Subcutaneous abdominal adipose tissue (tissue), 5 donors: ENCODE measurements around the gene PTPRA.

Source experiments
- H3K27ac ChIP-seq: one replicate; pipeline ENCODE4 v1.7.0; 2013; ENCODE audit warnings: low read depth, mild to moderate bottlenecking, inconsistent platforms, low read length, moderate library complexity
- H3K27me3 ChIP-seq, 5 donors: one replicate each; pipeline ENCODE4 v1.7.0; 2013; ENCODE audit warnings: low read length in 5 of 5, inconsistent platforms in 1 of 5; ENCODE audit not compliant: control insufficient read depth in 5 of 5, insufficient read depth in 4 of 5
- H3K36me3 ChIP-seq, 5 donors: one replicate each; pipeline ENCODE4 v1.7.0; 2013; ENCODE audit warnings: low read length in 5 of 5; ENCODE audit not compliant: control insufficient read depth in 5 of 5, insufficient read depth in 5 of 5
- H3K4me1 ChIP-seq, 5 donors: one replicate each; pipeline ENCODE4 v1.7.0; 2013; ENCODE audit warnings: low read length in 5 of 5, mild to moderate bottlenecking in 3 of 5, moderate library complexity in 1 of 5; ENCODE audit not compliant: control insufficient read depth in 5 of 5, insufficient read depth in 5 of 5
- H3K4me3 ChIP-seq, 5 donors: one replicate each; pipeline ENCODE4 v1.7.0; 2013; ENCODE audit warnings: low read length in 5 of 5, low read depth in 1 of 5
- H3K9ac ChIP-seq, 5 donors: one replicate each; pipeline ENCODE4 v1.7.0; 2013; ENCODE audit warnings: low read length in 5 of 5, mild to moderate bottlenecking in 4 of 5, moderate library complexity in 3 of 5
- H3K9me3 ChIP-seq, 5 donors: one replicate each; pipeline ENCODE4 v1.7.0; 2013; ENCODE audit warnings: low read length in 5 of 5; ENCODE audit not compliant: control insufficient read depth in 5 of 5
- donor health status: healthy.
- donor health status: healthy.
- donor health status: healthy.
- donor health status: healthy.
- donor health status: healthy.

PTPRA gene

GRCh38 chr20:2918096-2919049 is 45.1 kb downstream of the PTPRA start:
- Histone ChIP-seq H3K4me3 (no peak overlapping the region), H3K27ac (peak overlapping the region; percentile 24), H3K36me3 (peaks cover 0 to 6% (median 0%) of the 10 kb centered on the region in 5 donors), H3K9me3 (no peaks in the 10 kb centered on the region), H3K9ac (no peak overlapping the region), H3K27me3 (no peaks in the 10 kb centered on the region), H3K4me1 (peaks cover 0 to 36% (median 24%) of the 10 kb centered on the region in 5 donors)

DNA sequence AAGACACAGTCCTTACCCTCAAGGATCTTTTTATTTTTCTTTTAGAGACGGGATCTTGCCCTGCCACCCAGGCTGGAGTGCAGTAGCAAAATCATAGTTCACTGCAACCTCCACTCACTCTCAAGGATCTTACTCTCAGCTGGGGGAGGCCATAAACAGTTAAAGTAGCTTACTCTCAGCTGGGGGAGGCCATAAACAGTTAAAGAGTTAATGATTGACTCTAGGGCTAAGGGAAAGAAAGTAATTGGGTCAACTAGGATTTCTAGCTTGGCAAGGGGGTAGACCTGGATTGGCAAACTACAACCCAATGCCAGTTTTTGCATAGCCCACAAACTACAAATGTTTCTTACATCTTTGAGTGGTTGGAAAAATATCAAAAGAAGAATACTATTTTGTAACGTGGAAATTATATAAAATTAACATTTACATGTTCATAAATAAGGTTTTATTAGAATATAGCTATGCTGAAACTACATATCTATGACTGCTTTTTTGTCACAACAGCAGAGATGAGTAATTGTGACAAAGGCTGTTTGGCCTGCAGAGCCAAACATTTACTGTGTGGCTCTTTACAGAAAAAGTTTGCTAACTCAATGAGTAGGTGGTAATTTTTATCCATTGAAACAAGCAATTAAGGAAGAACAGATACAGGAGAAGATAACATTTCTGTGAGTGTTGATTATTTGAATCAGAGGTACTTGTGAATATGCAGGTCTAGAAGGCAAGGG is 46.4 kb downstream of the PTPRA start:
- Histone ChIP-seq H3K27ac (peak overlapping the region; percentile 71), H3K36me3 (peaks cover 0 to 10% (median 7%) of the 10 kb centered on the region in 5 donors), H3K9me3 (no peaks in the 10 kb centered on the region), H3K4me1 (peaks cover 0 to 36% (median 24%) of the 10 kb centered on the region in 5 donors), H3K9ac (peak overlapping the region in 1 of 5 donors; percentile 12), H3K27me3 (no peaks in the 10 kb centered on the region), H3K4me3 (no peak overlapping the region)

DNA sequence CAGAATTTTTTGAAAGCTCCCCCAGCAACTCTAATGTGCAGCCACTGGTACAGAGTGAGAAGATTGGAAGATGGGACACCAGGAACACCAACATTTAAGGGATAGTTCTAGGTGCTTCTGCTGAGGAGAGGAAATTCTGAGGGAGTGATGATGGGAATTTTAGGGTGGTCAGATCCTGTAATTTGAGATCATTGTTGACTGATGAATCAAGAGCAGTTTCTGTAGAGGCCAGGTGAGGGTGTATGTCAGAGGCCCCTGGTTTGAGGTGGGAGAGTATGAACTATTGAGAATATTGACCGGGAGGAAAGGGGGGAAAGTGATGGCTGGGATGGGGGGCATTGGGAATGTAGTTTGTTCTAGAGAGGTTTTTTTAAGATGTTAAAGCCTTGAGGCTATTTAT is 47.2 kb downstream of the PTPRA start:
- Histone ChIP-seq H3K27me3 (no peaks in the 10 kb centered on the region), H3K4me1 (peaks cover 0 to 36% (median 24%) of the 10 kb centered on the region in 5 donors), H3K4me3 (no peak overlapping the region), H3K27ac (peak overlapping the region; percentile 14), H3K36me3 (peaks cover 0 to 16% (median 13%) of the 10 kb centered on the region in 5 donors), H3K9ac (no peak overlapping the region), H3K9me3 (no peaks in the 10 kb centered on the region)

GRCh38 chr20:2921506-2921905 is 48.2 kb downstream of the PTPRA start:
- Histone ChIP-seq H3K36me3 (peaks cover 6 to 18% (median 14%) of the 10 kb centered on the region in 5 donors), H3K9me3 (no peaks in the 10 kb centered on the region), H3K9ac (no peak overlapping the region), H3K4me1 (peaks cover 0 to 30% (median 24%) of the 10 kb centered on the region in 5 donors), H3K4me3 (no peak overlapping the region), H3K27ac (no peak overlapping the region), H3K27me3 (no peaks in the 10 kb centered on the region)

- no peaks in the 10 kb centered on the region for H3K27me3 ChIP-seq
- H3K9ac ChIP-seq, result no peak overlapping the region
- H3K36me3 ChIP-seq, result peaks cover 6 to 18% (median 14%) of the 10 kb centered on the region in 5 donors
- peaks cover 0 to 21% (median 18%) of the 10 kb centered on the region in 5 donors for H3K4me1 ChIP-seq
- no peak overlapping the region for H3K4me3 ChIP-seq
- H3K27ac ChIP-seq, result no peak overlapping the region
- no peaks in the 10 kb centered on the region for H3K9me3 ChIP-seq
Measured at GRCh38 chr20:2922957-2923356, 49.7 kb downstream of the PTPRA start.

- no peak overlapping the region for H3K4me3 ChIP-seq
- H3K27me3 ChIP-seq, result no peaks in the 10 kb centered on the region
- no peak overlapping the region for H3K9ac ChIP-seq
- peaks cover 0 to 4% (median 0%) of the 10 kb centered on the region in 5 donors for H3K4me1 ChIP-seq
- H3K27ac ChIP-seq, result no peak overlapping the region
- H3K36me3 ChIP-seq, result peaks cover 1 to 11% (median 6%) of the 10 kb centered on the region in 5 donors
- no peaks in the 10 kb centered on the region for H3K9me3 ChIP-seq
Measured at GRCh38 chr20:2930538-2930937, 57.3 kb downstream of the PTPRA start.

GRCh38 chr20:2932498-2932897 is 59.2 kb downstream of the PTPRA start:
- H3K36me3 ChIP-seq, result peaks cover 0 to 9% (median 4%) of the 10 kb centered on the region in 5 donors

GRCh38 chr20:2937902-2938301 is 64.6 kb downstream of the PTPRA start:
- H3K9ac ChIP-seq, result no peak overlapping the region
- H3K4me1 ChIP-seq, result no peaks in the 10 kb centered on the region
- H3K27me3 ChIP-seq, result no peaks in the 10 kb centered on the region
- no peaks in the 10 kb centered on the region for H3K36me3 ChIP-seq
- no peak overlapping the region for H3K27ac ChIP-seq
- no peak overlapping the region for H3K4me3 ChIP-seq
- no peaks in the 10 kb centered on the region for H3K9me3 ChIP-seq

More at GRCh38 chr20:2932498-2932897, 59.2 kb downstream of the PTPRA start:
- Histone ChIP-seq H3K27me3 (no peaks in the 10 kb centered on the region), H3K9ac (no peak overlapping the region), H3K4me3 (no peak overlapping the region), H3K27ac (no peak overlapping the region), H3K9me3 (no peaks in the 10 kb centered on the region), H3K4me1 (peaks cover 0 to 4% (median 0%) of the 10 kb centered on the region in 5 donors)

DNA sequence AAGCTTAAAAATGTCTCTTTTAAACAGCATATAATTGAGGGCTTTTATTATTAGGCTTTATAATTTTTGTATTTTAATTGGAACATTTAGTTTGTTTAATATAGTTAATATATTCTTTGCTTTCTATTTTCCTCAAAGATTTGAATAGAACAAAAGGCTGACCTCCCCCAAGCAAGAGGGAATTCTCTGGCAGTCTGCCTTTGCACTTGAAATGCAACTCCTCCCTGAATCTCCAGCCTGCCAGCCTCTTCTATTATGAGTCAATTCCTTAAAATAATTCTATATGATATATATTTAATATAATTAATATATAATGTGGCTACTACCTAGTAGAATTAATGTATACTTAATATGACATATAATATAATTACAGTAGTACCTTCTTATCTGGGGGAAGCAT is 69.2 kb downstream of the PTPRA start:
- no peaks in the 10 kb centered on the region for H3K36me3 ChIP-seq
- H3K4me3 ChIP-seq, result no peak overlapping the region
- H3K9me3 ChIP-seq, result no peaks in the 10 kb centered on the region
- H3K27ac ChIP-seq, result no peak overlapping the region
- peaks cover 0 to 6% (median 0%) of the 10 kb centered on the region in 5 donors for H3K4me1 ChIP-seq
- no peak overlapping the region for H3K9ac ChIP-seq
- H3K27me3 ChIP-seq, result no peaks in the 10 kb centered on the region
